GM23338 (cell line): Measurements from ENCODE around the gene LRIT2. TPM values are rescaled to one million over a fixed set of nuclear protein-coding genes. Genes with fewer than 3 reads are reported as not detected.

Experiments used
- ATAC-seq: fragments of 200-7000 bp; cut with Tn5 transposase; 3 replicates; pipeline ENCODE4 v1.9.1; 2020
- DNase-seq: peaks from one replicate; pipeline ENCODE4 v3.0.0-alpha.2; 2015; ENCODE audit warnings: low spot score
- H2AFZ ChIP-seq: fragments of 200-600 bp; sonication (generic); 2 replicates; pipeline ENCODE4 v1.8.0; 2016; ENCODE audit warnings: antibody characterized with exemption, mild to moderate bottlenecking, moderate library complexity
- H3F3A ChIP-seq: fragments of 200-600 bp; sonication (generic); replicated peaks from 2 replicates; pipeline ENCODE4 v1.8.0; 2017; ENCODE audit warnings: antibody characterized with exemption, mixed run types, low read depth
- H3K27ac ChIP-seq: fragments of 200-600 bp; sonication (generic); 2 replicates; pipeline ENCODE4 v1.6.1; 2016; ENCODE audit warnings: low read depth
- H3K27me3 ChIP-seq: fragments of 200-600 bp; sonication (generic); 2 replicates; pipeline ENCODE4 v1.8.0; 2016; ENCODE audit warnings: mild to moderate bottlenecking, mixed run types, moderate library complexity; ENCODE audit not compliant: insufficient read depth
- H3K36me3 ChIP-seq: fragments of 200-600 bp; sonication (generic); 2 replicates; pipeline ENCODE4 v1.8.0; 2016; ENCODE audit warnings: mild to moderate bottlenecking; ENCODE audit not compliant: insufficient read depth
- H3K4me1 ChIP-seq: fragments of 200-600 bp; sonication (generic); 2 replicates; pipeline ENCODE4 v1.8.0; 2016; ENCODE audit warnings: mild to moderate bottlenecking, moderate library complexity; ENCODE audit not compliant: insufficient read depth
- H3K4me2 ChIP-seq: fragments of 200-600 bp; sonication (generic); 2 replicates; pipeline ENCODE4 v1.7.1; 2017; ENCODE audit warnings: mixed run types
- H3K4me3 ChIP-seq: fragments of 200-600 bp; sonication (generic); 2 replicates; pipeline ENCODE4 v1.6.1; 2016; ENCODE audit warnings: mixed run types
- H3K79me2 ChIP-seq: fragments of 200-600 bp; sonication (generic); replicated peaks from 2 replicates; pipeline ENCODE4 v1.8.0; 2017; ENCODE audit warnings: mild to moderate bottlenecking; ENCODE audit not compliant: insufficient read depth
- H3K9me2 ChIP-seq: fragments of 200-600 bp; sonication (generic); 2 replicates; pipeline ENCODE4 v1.8.0; 2017; ENCODE audit not compliant: insufficient read depth
- H4K20me1 ChIP-seq: fragments of 200-600 bp; sonication (generic); replicated peaks from 2 replicates; pipeline ENCODE4 v1.8.0; 2017; ENCODE audit warnings: mild to moderate bottlenecking; ENCODE audit not compliant: insufficient read depth
- H3K27ac Mint-ChIP-seq: 2 replicates; pipeline ENCODE4 v1.8.0; 2020; ENCODE audit warnings: inconsistent platforms, mild to moderate bottlenecking, moderate library complexity, mixed read lengths
- H3K27me3 Mint-ChIP-seq: 3 replicates; pipeline ENCODE4 v1.8.0; 2022; ENCODE audit warnings: low read depth, mild to moderate bottlenecking, moderate library complexity, mixed read lengths, inconsistent platforms; ENCODE audit not compliant: insufficient read depth, poor library complexity
- H3K36me3 Mint-ChIP-seq: 3 replicates; pipeline ENCODE4 v1.8.0; 2021; ENCODE audit warnings: low read depth, mild to moderate bottlenecking, inconsistent platforms, moderate library complexity, mixed read lengths
- H3K4me1 Mint-ChIP-seq: 3 replicates; pipeline ENCODE4 v1.8.0; 2020; ENCODE audit warnings: mild to moderate bottlenecking, inconsistent platforms, mixed read lengths
- H3K4me3 Mint-ChIP-seq: 3 replicates; pipeline ENCODE4 v1.8.0; 2021; ENCODE audit warnings: moderate library complexity, mild to moderate bottlenecking, inconsistent platforms, mixed read lengths
- H3K9me3 Mint-ChIP-seq: 3 replicates; pipeline ENCODE4 v1.8.0; 2020; ENCODE audit warnings: moderate library complexity, mild to moderate bottlenecking, inconsistent platforms, mixed read lengths
- CREB1 ChIP-seq: fragments of 250-450 bp; sonication (Bioruptor Pico); IDR thresholded peaks from 2 replicates; pipeline ENCODE4 v1.5.0; 2020; ENCODE audit warnings: low read depth, mild to moderate bottlenecking, moderate library complexity
- CTCF ChIP-seq, 2 experiments: fragments of 200-600 bp in 1 of 2; sonication (generic) in 1 of 2; conservative IDR thresholded peaks; 2 replicates each; pipeline versions ENCODE4 v1.5.1 to v1.6.1; 2016 to 2017; ENCODE audit warnings: antibody characterized with exemption in 2 of 2, low read depth in 2 of 2, mild to moderate bottlenecking in 2 of 2, moderate library complexity in 1 of 2
- JUNB ChIP-seq: IDR thresholded peaks from one replicate; pipeline ENCODE4 v1.6.1; 2016; ENCODE audit warnings: antibody characterized with exemption; ENCODE audit not compliant: unreplicated experiment
- POLR2AphosphoS5 ChIP-seq: IDR thresholded peaks from 2 replicates; pipeline ENCODE4 v1.6.1; 2016; ENCODE audit warnings: antibody characterized with exemption, low read depth
- STAT1 ChIP-seq: IDR thresholded peaks from one replicate; pipeline ENCODE4 v1.6.1; 2016; ENCODE audit warnings: antibody characterized with exemption; ENCODE audit not compliant: unreplicated experiment
- polyA plus RNA-seq: library from polyadenylated mRNA; unstranded; fragments of >200 nt; fragmentation: Nextera tagmentation; extraction: Ambion mirVana; gene quantifications from 2 replicates; pipeline ENCODE4 v1.2.1, GENCODE V29; 2016
- total RNA-seq: library from RNA; depleted of rRNA; stranded (reverse); fragments of >200 nt; shearing (Covaris generic); gene quantifications from 2 replicates; pipeline ENCODE4 v1.2.3, GENCODE V29; 2014
- TF ChIP-seq, protein P1 (sequence below): fragments of 250-450 bp; sonication (Bioruptor Pico); IDR thresholded peaks from 2 replicates; pipeline ENCODE4 v1.5.0; 2020; ENCODE audit warnings: mild to moderate bottlenecking, moderate library complexity
- TF ChIP-seq, protein P2 (sequence below): IDR thresholded peaks from 2 replicates; pipeline ENCODE4 v1.6.1; 2016; ENCODE audit warnings: antibody characterized with exemption

Gene LRIT2
- total and polyA plus RNA-seq, 2 experiments from 2014 or later, result not detected

GRCh38 chr10:84204122-84204521, 21.2 kb downstream of the LRIT2 start (continued):
- TF ChIP-seq, protein P1, sequence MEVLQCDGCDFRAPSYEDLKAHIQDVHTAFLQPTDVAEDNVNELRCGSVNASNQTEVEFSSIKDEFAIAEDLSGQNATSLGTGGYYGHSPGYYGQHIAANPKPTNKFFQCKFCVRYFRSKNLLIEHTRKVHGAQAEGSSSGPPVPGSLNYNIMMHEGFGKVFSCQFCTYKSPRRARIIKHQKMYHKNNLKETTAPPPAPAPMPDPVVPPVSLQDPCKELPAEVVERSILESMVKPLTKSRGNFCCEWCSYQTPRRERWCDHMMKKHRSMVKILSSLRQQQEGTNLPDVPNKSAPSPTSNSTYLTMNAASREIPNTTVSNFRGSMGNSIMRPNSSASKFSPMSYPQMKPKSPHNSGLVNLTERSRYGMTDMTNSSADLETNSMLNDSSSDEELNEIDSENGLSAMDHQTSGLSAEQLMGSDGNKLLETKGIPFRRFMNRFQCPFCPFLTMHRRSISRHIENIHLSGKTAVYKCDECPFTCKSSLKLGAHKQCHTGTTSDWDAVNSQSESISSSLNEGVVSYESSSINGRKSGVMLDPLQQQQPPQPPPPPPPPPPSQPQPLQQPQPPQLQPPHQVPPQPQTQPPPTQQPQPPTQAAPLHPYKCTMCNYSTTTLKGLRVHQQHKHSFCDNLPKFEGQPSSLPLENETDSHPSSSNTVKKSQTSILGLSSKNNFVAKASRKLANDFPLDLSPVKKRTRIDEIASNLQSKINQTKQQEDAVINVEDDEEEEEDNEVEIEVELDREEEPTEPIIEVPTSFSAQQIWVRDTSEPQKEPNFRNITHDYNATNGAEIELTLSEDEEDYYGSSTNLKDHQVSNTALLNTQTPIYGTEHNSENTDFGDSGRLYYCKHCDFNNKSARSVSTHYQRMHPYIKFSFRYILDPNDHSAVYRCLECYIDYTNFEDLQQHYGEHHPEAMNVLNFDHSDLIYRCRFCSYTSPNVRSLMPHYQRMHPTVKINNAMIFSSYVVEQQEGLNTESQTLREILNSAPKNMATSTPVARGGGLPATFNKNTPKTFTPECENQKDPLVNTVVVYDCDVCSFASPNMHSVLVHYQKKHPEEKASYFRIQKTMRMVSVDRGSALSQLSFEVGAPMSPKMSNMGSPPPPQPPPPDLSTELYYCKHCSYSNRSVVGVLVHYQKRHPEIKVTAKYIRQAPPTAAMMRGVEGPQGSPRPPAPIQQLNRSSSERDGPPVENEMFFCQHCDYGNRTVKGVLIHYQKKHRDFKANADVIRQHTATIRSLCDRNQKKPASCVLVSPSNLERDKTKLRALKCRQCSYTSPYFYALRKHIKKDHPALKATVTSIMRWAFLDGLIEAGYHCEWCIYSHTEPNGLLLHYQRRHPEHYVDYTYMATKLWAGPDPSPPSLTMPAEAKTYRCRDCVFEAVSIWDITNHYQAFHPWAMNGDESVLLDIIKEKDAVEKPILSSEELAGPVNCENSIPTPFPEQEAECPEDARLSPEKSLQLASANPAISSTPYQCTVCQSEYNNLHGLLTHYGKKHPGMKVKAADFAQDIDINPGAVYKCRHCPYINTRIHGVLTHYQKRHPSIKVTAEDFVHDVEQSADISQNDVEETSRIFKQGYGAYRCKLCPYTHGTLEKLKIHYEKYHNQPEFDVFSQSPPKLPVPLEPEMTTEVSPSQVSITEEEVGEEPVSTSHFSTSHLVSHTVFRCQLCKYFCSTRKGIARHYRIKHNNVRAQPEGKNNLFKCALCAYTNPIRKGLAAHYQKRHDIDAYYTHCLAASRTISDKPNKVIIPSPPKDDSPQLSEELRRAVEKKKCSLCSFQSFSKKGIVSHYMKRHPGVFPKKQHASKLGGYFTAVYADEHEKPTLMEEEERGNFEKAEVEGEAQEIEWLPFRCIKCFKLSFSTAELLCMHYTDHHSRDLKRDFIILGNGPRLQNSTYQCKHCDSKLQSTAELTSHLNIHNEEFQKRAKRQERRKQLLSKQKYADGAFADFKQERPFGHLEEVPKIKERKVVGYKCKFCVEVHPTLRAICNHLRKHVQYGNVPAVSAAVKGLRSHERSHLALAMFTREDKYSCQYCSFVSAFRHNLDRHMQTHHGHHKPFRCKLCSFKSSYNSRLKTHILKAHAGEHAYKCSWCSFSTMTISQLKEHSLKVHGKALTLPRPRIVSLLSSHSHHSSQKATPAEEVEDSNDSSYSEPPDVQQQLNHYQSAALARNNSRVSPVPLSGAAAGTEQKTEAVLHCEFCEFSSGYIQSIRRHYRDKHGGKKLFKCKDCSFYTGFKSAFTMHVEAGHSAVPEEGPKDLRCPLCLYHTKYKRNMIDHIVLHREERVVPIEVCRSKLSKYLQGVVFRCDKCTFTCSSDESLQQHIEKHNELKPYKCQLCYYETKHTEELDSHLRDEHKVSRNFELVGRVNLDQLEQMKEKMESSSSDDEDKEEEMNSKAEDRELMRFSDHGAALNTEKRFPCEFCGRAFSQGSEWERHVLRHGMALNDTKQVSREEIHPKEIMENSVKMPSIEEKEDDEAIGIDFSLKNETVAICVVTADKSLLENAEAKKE (CRISPR knock-in tag), result no peak

DNA sequence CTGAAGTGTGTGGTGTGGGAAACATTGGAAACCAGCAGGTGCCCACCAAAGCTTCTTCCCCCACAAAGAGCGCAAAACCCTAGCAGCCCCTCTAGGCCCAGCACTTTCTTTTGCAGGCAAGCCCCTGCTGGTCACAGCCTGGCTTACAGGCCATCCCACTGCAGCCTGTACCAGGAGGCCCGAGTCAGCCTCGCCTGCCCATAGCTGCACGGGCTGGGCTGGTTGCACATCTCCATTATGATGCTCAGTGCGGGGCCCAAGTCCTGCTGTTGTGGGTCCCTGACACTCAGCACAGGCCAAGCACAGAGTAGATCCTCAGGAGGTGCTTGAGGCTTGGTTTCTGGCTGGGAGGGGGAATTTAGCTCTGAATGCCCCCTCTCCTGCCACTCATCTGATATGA, 23.0 kb downstream of the LRIT2 start:
- Histone ChIP-seq H3K36me3 (no peaks in the 10 kb centered on the region), H3K79me2 (no peaks in the 10 kb centered on the region), H3K4me1 (no peaks in the 10 kb centered on the region), H3F3A (no peaks in the 10 kb centered on the region), H3K27ac (no peak overlapping the region), H3K9me2 (no peaks in the 10 kb centered on the region), H3K4me2 (no peak overlapping the region), H4K20me1 (no peaks in the 10 kb centered on the region; the same call in 1 of the 2 replicates), H3K4me3 (no peak overlapping the region), H2AFZ (no peak overlapping the region), H3K27me3 (no peaks in the 10 kb centered on the region)
- DNase-seq, result no peak
- Mint-ChIP-seq H3K4me3 (no peak overlapping the region), H3K27ac (no peak overlapping the region), H3K36me3 (no peaks in the 10 kb centered on the region), H3K9me3 (no peaks in the 10 kb centered on the region), H3K4me1 (no peaks in the 10 kb centered on the region), H3K27me3 (peaks cover 3% of the 10 kb centered on the region)
- ATAC-seq, result no peak; the same call in 2 of the 3 replicates
- TF ChIP-seq, protein P2, sequence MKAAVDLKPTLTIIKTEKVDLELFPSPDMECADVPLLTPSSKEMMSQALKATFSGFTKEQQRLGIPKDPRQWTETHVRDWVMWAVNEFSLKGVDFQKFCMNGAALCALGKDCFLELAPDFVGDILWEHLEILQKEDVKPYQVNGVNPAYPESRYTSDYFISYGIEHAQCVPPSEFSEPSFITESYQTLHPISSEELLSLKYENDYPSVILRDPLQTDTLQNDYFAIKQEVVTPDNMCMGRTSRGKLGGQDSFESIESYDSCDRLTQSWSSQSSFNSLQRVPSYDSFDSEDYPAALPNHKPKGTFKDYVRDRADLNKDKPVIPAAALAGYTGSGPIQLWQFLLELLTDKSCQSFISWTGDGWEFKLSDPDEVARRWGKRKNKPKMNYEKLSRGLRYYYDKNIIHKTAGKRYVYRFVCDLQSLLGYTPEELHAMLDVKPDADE, result no peak
- TF ChIP-seq JUNB (no peak), STAT1 (no peak), POLR2AphosphoS5 (no peak), CREB1 (CRISPR knock-in tag) (no peak), CTCF (conservative IDR thresholded peaks at IDR 0.05; ENCODE audit: low read depth in 2 of 2) (no peak)
- TF ChIP-seq, protein P1 (CRISPR knock-in tag), result no peak
